ENCODE data around the gene PLA1A. TPM values are rescaled to one million over a fixed set of nuclear protein-coding genes. Genes with fewer than 3 reads are reported as not detected.
A peak's percentile ranks its signal among the peaks of the same experiment; 100 is the strongest.
"Not testable (repeated sequence)": the region's sequence is repeated elsewhere in the genome, so short reads cannot be mapped to it uniquely, and the experiment has no call there.

The PLA1A gene, protein sequence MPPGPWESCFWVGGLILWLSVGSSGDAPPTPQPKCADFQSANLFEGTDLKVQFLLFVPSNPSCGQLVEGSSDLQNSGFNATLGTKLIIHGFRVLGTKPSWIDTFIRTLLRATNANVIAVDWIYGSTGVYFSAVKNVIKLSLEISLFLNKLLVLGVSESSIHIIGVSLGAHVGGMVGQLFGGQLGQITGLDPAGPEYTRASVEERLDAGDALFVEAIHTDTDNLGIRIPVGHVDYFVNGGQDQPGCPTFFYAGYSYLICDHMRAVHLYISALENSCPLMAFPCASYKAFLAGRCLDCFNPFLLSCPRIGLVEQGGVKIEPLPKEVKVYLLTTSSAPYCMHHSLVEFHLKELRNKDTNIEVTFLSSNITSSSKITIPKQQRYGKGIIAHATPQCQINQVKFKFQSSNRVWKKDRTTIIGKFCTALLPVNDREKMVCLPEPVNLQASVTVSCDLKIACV
- total RNA-seq = 0.56 and 1.1 TPM in 2 replicates

DNA sequence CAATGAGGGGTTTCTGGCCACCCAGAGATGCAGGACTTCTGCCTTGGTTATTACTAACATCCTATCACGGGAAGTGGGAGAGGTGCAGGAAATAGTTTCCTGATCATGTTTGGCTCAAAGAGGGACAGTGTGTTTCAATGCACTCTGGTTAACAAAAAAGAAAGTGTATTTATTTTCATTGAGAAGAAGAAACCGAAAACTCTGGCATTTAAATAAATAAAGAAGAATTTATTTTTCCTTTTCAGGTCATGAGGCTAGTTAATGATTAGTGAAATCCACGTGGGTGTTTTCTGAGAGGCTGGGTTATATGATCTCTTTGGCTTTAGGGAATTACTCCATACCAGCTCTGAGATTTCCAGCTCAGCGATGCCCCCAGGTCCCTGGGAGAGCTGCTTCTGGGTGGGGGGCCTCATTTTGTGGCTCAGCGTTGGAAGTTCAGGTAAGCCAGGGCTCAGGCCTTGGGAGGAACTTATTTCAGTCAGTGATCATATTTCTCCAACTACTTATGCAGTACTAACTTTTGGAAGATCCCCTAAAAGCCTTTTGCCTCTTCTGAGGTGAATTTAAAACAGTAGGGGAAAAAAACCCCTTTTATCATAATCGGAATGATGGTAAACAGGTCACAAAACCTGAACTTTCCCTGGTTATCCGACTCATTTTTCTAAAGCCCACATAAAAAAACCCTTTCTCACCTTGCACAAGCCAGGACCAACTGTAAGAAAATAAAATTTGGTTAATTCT is at the start of gene PLA1A:
PLA1A (plus strand) TSS at position 338 of the 741 bp plus-strand sequence; CDS start at position 367, 29 bp downstream.
- peak within 1 kb of the TSS; percentile 0 for H3K4me3 Mint-ChIP-seq
- peaks cover 47% of the 10 kb centered on the region for H3K4me1 Mint-ChIP-seq
- no peaks in the 10 kb centered on the region for H3K27me3 Mint-ChIP-seq
- intact Hi-C loops (cut with micrococcal nuclease) = loop anchor here (2.0 kb wide), 1 partner anchor 19 kb away; the partner anchor contains the start of gene ADPRH
- H3K27ac Mint-ChIP-seq = peak within 1 kb of the TSS; percentile 27
- CTCF ChIA-PET = interaction anchor here (0.9 to 1.3 kb wide), 2 partner anchors 11 to 38 kb away, joined by 3 read pairs; partner anchors contain the start of gene CD80
- TF ChIP-seq, protein P1, sequence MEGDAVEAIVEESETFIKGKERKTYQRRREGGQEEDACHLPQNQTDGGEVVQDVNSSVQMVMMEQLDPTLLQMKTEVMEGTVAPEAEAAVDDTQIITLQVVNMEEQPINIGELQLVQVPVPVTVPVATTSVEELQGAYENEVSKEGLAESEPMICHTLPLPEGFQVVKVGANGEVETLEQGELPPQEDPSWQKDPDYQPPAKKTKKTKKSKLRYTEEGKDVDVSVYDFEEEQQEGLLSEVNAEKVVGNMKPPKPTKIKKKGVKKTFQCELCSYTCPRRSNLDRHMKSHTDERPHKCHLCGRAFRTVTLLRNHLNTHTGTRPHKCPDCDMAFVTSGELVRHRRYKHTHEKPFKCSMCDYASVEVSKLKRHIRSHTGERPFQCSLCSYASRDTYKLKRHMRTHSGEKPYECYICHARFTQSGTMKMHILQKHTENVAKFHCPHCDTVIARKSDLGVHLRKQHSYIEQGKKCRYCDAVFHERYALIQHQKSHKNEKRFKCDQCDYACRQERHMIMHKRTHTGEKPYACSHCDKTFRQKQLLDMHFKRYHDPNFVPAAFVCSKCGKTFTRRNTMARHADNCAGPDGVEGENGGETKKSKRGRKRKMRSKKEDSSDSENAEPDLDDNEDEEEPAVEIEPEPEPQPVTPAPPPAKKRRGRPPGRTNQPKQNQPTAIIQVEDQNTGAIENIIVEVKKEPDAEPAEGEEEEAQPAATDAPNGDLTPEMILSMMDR (IDR thresholded peaks at IDR 0.05) = no peak
- no peaks in the 10 kb centered on the region for H3K9me3 Mint-ChIP-seq
- no peak for ATAC-seq (ENCODE audit: low read depth)
- H3K36me3 Mint-ChIP-seq (ENCODE audit: low read depth) = no peaks in the 10 kb centered on the region
- POLR2A ChIA-PET = no interaction called here
- no peak for DNase-seq

GRCh38 chr3:119548341-119548740 is 49.3 kb upstream of the PLA1A start:
- H3K36me3 Mint-ChIP-seq (ENCODE audit: low read depth) = peaks cover 79% of the 10 kb centered on the region
- ChIA-PET POLR2A (no interaction called here), CTCF (interaction anchor here (1.4 kb wide), 1 partner anchor 11 kb away, joined by 3 read pairs; the partner anchor contains the start of gene CD80)
- ATAC-seq (ENCODE audit: low read depth) = no peak
- no peaks in the 10 kb centered on the region for H3K9me3 Mint-ChIP-seq
- intact Hi-C loops (cut with micrococcal nuclease) = no loop called here
- TF ChIP-seq, protein P1 (IDR thresholded peaks at IDR 0.05) = no peak
- no peak for DNase-seq
- H3K27me3 Mint-ChIP-seq = no peaks in the 10 kb centered on the region
- H3K27ac Mint-ChIP-seq = no peak overlapping the region
- H3K4me3 Mint-ChIP-seq = no peak overlapping the region
- H3K4me1 Mint-ChIP-seq = peaks cover 71% of the 10 kb centered on the region

- TF ChIP-seq, protein P1 (IDR thresholded peaks at IDR 0.05) = no peak
- DNase-seq = no peak
- ChIA-PET POLR2A (interaction anchor here (0.5 to 1.4 kb wide), 3 partner anchors 9 to 52 kb away, joined by 3 to 8 read pairs (median 3); partner anchors contain the start of gene TIMMDC1), CTCF (interaction anchor here (1.0 kb wide), 1 partner anchor 131 kb away, joined by 3 read pairs; no protein-coding TSS in a partner anchor)
- Mint-ChIP-seq H3K4me3 (peak overlapping the region; percentile 68), H3K27me3 (no peaks in the 10 kb centered on the region), H3K27ac (peak overlapping the region; percentile 80), H3K4me1 (peaks cover 87% of the 10 kb centered on the region), H3K9me3 (no peaks in the 10 kb centered on the region), H3K36me3 (ENCODE audit: low read depth) (peaks cover 74% of the 10 kb centered on the region)
- intact Hi-C loops (cut with micrococcal nuclease) = loop anchor here (1.0 kb wide), 1 partner anchor 11 kb away; no protein-coding TSS in a partner anchor
- ATAC-seq (ENCODE audit: low read depth) = peak; percentile 3
These were observed 47.3 kb upstream of the PLA1A start for GRCh38 chr3:119550192-119550910.

- Mint-ChIP-seq H3K27me3 (no peaks in the 10 kb centered on the region), H3K27ac (peak overlapping the region; percentile 80), H3K9me3 (no peaks in the 10 kb centered on the region), H3K36me3 (ENCODE audit: low read depth) (peaks cover 74% of the 10 kb centered on the region), H3K4me3 (peak overlapping the region; percentile 41), H3K4me1 (peaks cover 88% of the 10 kb centered on the region)
- POLR2A ChIA-PET = interaction anchor here (0.6 to 3.1 kb wide), 6 partner anchors 10 to 125 kb away, joined by 3 to 9 read pairs (median 4); no protein-coding TSS in a partner anchor
- ATAC-seq (ENCODE audit: low read depth) (peak; percentile 11), DNase-seq (no peak)
- TF ChIP-seq, protein P1 (IDR thresholded peaks at IDR 0.05) = no peak
- intact Hi-C loops (cut with micrococcal nuclease) = no loop called here
- CTCF ChIA-PET = no interaction called here
These were observed 46.1 kb upstream of the PLA1A start for GRCh38 chr3:119551598-119551997.

DNA sequence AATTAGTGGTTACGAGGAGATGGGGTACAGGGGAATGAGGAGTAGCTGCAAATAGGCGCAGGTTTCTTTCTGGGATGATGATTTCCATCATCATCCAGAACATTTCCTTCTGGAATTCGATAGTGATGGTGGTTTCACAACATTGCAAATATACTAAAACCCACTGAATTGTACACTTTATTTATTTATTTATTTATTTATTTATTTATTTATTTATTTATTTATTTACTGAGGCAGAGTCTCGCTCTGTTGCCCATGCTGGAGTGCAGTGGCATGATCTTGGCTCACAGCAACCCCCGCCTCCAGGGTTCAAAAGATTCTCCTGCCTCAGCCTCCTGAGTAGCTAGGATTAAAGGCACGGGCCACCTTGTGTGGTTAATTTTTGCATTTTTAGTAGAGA is 44.8 kb upstream of the PLA1A start:
- Mint-ChIP-seq H3K36me3 (ENCODE audit: low read depth) (peaks cover 76% of the 10 kb centered on the region), H3K4me3 (peak overlapping the region; percentile 90), H3K4me1 (peaks cover 90% of the 10 kb centered on the region)
- POLR2A ChIA-PET = interaction anchor here (0.9 to 3.1 kb wide), 7 partner anchors 9 to 122 kb away, joined by 3 to 9 read pairs (median 4); no protein-coding TSS in a partner anchor
- DNase-seq; intact Hi-C loops (cut with micrococcal nuclease); ATAC-seq (ENCODE audit: low read depth); H3K9me3 Mint-ChIP-seq; CTCF ChIA-PET; H3K27me3 Mint-ChIP-seq; H3K27ac Mint-ChIP-seq: not testable (repeated sequence)
